Rectal smooth muscle tissue (tissue), 1 donor: ENCODE measurements around the gene EFCAB12.
"Not testable (repeated sequence)": the region's sequence is repeated elsewhere in the genome, so short reads cannot be mapped to it uniquely, and the experiment has no call there.

Experiments used
- H3K27ac ChIP-seq: one replicate; pipeline ENCODE4 v1.7.0; 2013; ENCODE audit warnings: low read depth, low read length, inconsistent platforms
- H3K27me3 ChIP-seq: one replicate; pipeline ENCODE4 v1.7.0; 2013; ENCODE audit warnings: low read length; ENCODE audit not compliant: control insufficient read depth, insufficient read depth
- H3K36me3 ChIP-seq: one replicate; pipeline ENCODE4 v1.7.0; 2013; ENCODE audit warnings: low read length; ENCODE audit not compliant: control insufficient read depth, insufficient read depth
- H3K4me1 ChIP-seq: one replicate; pipeline ENCODE4 v1.7.0; 2013; ENCODE audit warnings: low read length; ENCODE audit not compliant: control insufficient read depth, insufficient read depth
- H3K4me3 ChIP-seq: one replicate; pipeline ENCODE4 v1.7.0; 2013; ENCODE audit warnings: low read length
- H3K9ac ChIP-seq: one replicate; pipeline ENCODE4 v1.7.0; 2013; ENCODE audit warnings: low read length

The EFCAB12 gene

GRCh38 chr3:129398803-129399144 is 29.7 kb downstream of the EFCAB12 start:
- H3K27me3 ChIP-seq: no peaks in the 10 kb centered on the region
- H3K9ac ChIP-seq: peak overlapping the region; percentile 81
- peak overlapping the region; percentile 90 for H3K4me3 ChIP-seq
- H3K36me3 ChIP-seq: peaks cover 3% of the 10 kb centered on the region
- H3K4me1 ChIP-seq: no peaks in the 10 kb centered on the region
- peak overlapping the region; percentile 89 for H3K27ac ChIP-seq

GRCh38 chr3:129393760-129394564 is 34.5 kb downstream of the EFCAB12 start:
- H3K9ac ChIP-seq, H3K4me3 ChIP-seq, H3K27ac ChIP-seq, H3K27me3 ChIP-seq, H3K36me3 ChIP-seq, H3K4me1 ChIP-seq: not testable (repeated sequence)

- no peaks in the 10 kb centered on the region for H3K27me3 ChIP-seq
- no peaks in the 10 kb centered on the region for H3K4me1 ChIP-seq
- H3K4me3 ChIP-seq: no peak overlapping the region
- peaks cover 10% of the 10 kb centered on the region for H3K36me3 ChIP-seq
- no peak overlapping the region for H3K27ac ChIP-seq
- no peak overlapping the region for H3K9ac ChIP-seq
Observed at GRCh38 chr3:129393271-129393670, 35.2 kb downstream of the EFCAB12 start.

GRCh38 chr3:129392106-129392887 is 36.1 kb downstream of the EFCAB12 start:
- H3K4me1 ChIP-seq, H3K27ac ChIP-seq: not testable (repeated sequence)

GRCh38 chr3:129391583-129391982 is 36.9 kb downstream of the EFCAB12 start:
- not testable (repeated sequence) for H3K4me1 ChIP-seq, H3K27ac ChIP-seq

More at GRCh38 chr3:129392106-129392887, 36.1 kb downstream of the EFCAB12 start:
- not testable (repeated sequence) for H3K4me3 ChIP-seq, H3K9ac ChIP-seq, H3K27me3 ChIP-seq
- peaks cover 12% of the 10 kb centered on the region for H3K36me3 ChIP-seq

GRCh38 chr3:129389572-129389937 is 38.9 kb downstream of the EFCAB12 start:
- Histone ChIP-seq H3K9ac (no peak overlapping the region), H3K36me3 (peaks cover 9% of the 10 kb centered on the region), H3K27me3 (no peaks in the 10 kb centered on the region), H3K27ac (no peak overlapping the region), H3K4me1 (no peaks in the 10 kb centered on the region), H3K4me3 (no peak overlapping the region)

More at GRCh38 chr3:129391583-129391982, 36.9 kb downstream of the EFCAB12 start:
- not testable (repeated sequence) for H3K4me3 ChIP-seq, H3K9ac ChIP-seq, H3K36me3 ChIP-seq, H3K27me3 ChIP-seq

- not testable (repeated sequence) for H3K9ac ChIP-seq, H3K36me3 ChIP-seq, H3K27me3 ChIP-seq, H3K4me3 ChIP-seq, H3K27ac ChIP-seq, H3K4me1 ChIP-seq
Observed at GRCh38 chr3:129388791-129389571, 39.5 kb downstream of the EFCAB12 start.

GRCh38 chr3:129387487-129387886 is 40.9 kb downstream of the EFCAB12 start:
- H3K9ac ChIP-seq: no peak overlapping the region
- no peaks in the 10 kb centered on the region for H3K27me3 ChIP-seq
- no peak overlapping the region for H3K4me3 ChIP-seq
- H3K4me1 ChIP-seq: no peaks in the 10 kb centered on the region
- H3K36me3 ChIP-seq: peaks cover 9% of the 10 kb centered on the region
- no peak overlapping the region for H3K27ac ChIP-seq

- H3K36me3 ChIP-seq: peaks cover 9% of the 10 kb centered on the region
- no peaks in the 10 kb centered on the region for H3K27me3 ChIP-seq
- no peak overlapping the region for H3K27ac ChIP-seq
- no peak overlapping the region for H3K4me3 ChIP-seq
- no peak overlapping the region for H3K9ac ChIP-seq
- no peaks in the 10 kb centered on the region for H3K4me1 ChIP-seq
Observed at GRCh38 chr3:129386984-129387383, 41.5 kb downstream of the EFCAB12 start.

- H3K9ac ChIP-seq, H3K4me3 ChIP-seq, H3K4me1 ChIP-seq, H3K27me3 ChIP-seq, H3K27ac ChIP-seq, H3K36me3 ChIP-seq: not testable (repeated sequence)
Observed at GRCh38 chr3:129385507-129385906, 42.9 kb downstream of the EFCAB12 start.

- H3K4me3 ChIP-seq: no peak overlapping the region
- no peak overlapping the region for H3K27ac ChIP-seq
Observed at GRCh38 chr3:129384594-129385323, 43.7 kb downstream of the EFCAB12 start.

GRCh38 chr3:129384103-129384502 is 44.3 kb downstream of the EFCAB12 start:
- H3K27me3 ChIP-seq: not testable (repeated sequence)

More at GRCh38 chr3:129384594-129385323, 43.7 kb downstream of the EFCAB12 start:
- Histone ChIP-seq H3K36me3 (peaks cover 9% of the 10 kb centered on the region), H3K9ac (no peak overlapping the region), H3K4me1 (no peaks in the 10 kb centered on the region), H3K27me3 (no peaks in the 10 kb centered on the region)

More at GRCh38 chr3:129384103-129384502, 44.3 kb downstream of the EFCAB12 start:
- not testable (repeated sequence) for H3K9ac ChIP-seq, H3K4me3 ChIP-seq, H3K4me1 ChIP-seq, H3K27ac ChIP-seq, H3K36me3 ChIP-seq
